Astrocyte of the spinal cord (primary cell): ENCODE results near the gene RIN1.
"Not testable (repeated sequence)": the region's sequence is repeated elsewhere in the genome, so short reads cannot be mapped to it uniquely, and the experiment has no call there.

Experiments
- DNase-seq: peaks from one replicate; pipeline ENCODE4 v3.0.0; 2011; ENCODE audit warnings: low read depth, low spot score
- H3K4me3 ChIP-seq: 2 replicates; pipeline ENCODE4 v1.5.1; 2011; ENCODE audit warnings: low read depth, mild to moderate bottlenecking, low read length, moderate library complexity
- in situ Hi-C: cut with HindIII; loops from 2 replicates; pipeline ENCODE4 v1.10.0; 2017; ENCODE audit warnings: low sequenced_read_pairs
- TF ChIP-seq, protein P1 (sequence below): IDR thresholded peaks from 2 replicates; pipeline ENCODE4 v1.5.1; 2012; ENCODE audit warnings: low read depth, mild to moderate bottlenecking, low read length, inconsistent platforms

RIN1 gene

DNA sequence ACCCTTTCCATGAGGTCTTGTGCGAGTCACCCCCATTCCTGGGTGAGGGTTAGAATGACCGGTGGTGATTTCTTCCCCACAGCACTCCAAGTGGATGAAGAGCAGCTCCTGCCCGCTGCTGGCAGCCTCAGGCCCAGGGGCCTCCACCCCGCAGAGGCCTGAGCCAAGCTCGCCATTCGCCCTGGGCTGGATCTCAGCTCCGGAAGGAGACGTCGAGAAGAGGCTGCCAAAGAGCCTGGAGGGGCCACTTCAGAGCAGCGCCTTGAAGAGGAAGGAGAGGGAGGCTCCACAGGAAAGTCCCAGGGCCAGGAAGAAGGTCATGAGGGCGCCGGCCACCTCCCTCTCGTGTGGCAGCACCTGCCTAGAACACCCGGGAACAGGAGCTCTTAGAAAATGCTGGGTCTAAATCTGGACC, 27.0 kb upstream of the RIN1 start:
- in situ Hi-C loops = no loop called here
- no peak overlapping the region for H3K4me3 ChIP-seq
- no peak for DNase-seq
- TF ChIP-seq, protein P1, sequence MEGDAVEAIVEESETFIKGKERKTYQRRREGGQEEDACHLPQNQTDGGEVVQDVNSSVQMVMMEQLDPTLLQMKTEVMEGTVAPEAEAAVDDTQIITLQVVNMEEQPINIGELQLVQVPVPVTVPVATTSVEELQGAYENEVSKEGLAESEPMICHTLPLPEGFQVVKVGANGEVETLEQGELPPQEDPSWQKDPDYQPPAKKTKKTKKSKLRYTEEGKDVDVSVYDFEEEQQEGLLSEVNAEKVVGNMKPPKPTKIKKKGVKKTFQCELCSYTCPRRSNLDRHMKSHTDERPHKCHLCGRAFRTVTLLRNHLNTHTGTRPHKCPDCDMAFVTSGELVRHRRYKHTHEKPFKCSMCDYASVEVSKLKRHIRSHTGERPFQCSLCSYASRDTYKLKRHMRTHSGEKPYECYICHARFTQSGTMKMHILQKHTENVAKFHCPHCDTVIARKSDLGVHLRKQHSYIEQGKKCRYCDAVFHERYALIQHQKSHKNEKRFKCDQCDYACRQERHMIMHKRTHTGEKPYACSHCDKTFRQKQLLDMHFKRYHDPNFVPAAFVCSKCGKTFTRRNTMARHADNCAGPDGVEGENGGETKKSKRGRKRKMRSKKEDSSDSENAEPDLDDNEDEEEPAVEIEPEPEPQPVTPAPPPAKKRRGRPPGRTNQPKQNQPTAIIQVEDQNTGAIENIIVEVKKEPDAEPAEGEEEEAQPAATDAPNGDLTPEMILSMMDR = no peak

- in situ Hi-C loops = no loop called here
- DNase-seq = no peak
- H3K4me3 ChIP-seq = no peak overlapping the region
- TF ChIP-seq, protein P1 = no peak
Observed at GRCh38 chr11:66362481-66363147, 26.4 kb upstream of the RIN1 start.

DNA sequence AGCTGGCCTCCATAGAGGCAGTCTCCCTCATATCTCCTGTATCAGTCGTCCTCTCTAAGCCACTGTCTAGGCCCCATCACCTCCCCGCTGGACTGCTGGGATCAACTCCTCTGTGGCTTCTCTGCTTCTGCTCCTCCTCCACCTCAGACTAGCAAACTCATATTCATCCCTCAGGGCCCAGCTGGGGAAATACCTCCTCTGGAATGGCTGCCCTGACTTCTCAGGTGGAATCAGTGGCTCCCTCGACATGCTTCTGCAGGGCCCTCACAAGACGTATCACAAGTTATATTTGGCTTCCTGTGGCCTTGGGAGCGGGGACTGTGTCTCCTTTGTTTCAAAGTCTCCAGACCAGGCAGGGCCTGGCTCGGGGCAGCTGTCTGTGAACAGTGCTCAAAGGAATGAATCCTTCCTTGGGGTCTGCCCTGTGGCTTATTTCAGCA, 25.3 kb upstream of the RIN1 start:
- TF ChIP-seq, protein P1 = no peak
- in situ Hi-C loops = no loop called here
- no peak for DNase-seq
- no peak overlapping the region for H3K4me3 ChIP-seq

- in situ Hi-C loops = no loop called here
- H3K4me3 ChIP-seq = no peak overlapping the region
- TF ChIP-seq, protein P1 = no peak
- DNase-seq = no peak
Observed at GRCh38 chr11:66360406-66361073, 24.3 kb upstream of the RIN1 start.

- TF ChIP-seq, protein P1 = no peak
- H3K4me3 ChIP-seq = no peak overlapping the region
- in situ Hi-C loops = no loop called here
- no peak for DNase-seq
Observed at GRCh38 chr11:66359662-66360087, 23.4 kb upstream of the RIN1 start.

DNA sequence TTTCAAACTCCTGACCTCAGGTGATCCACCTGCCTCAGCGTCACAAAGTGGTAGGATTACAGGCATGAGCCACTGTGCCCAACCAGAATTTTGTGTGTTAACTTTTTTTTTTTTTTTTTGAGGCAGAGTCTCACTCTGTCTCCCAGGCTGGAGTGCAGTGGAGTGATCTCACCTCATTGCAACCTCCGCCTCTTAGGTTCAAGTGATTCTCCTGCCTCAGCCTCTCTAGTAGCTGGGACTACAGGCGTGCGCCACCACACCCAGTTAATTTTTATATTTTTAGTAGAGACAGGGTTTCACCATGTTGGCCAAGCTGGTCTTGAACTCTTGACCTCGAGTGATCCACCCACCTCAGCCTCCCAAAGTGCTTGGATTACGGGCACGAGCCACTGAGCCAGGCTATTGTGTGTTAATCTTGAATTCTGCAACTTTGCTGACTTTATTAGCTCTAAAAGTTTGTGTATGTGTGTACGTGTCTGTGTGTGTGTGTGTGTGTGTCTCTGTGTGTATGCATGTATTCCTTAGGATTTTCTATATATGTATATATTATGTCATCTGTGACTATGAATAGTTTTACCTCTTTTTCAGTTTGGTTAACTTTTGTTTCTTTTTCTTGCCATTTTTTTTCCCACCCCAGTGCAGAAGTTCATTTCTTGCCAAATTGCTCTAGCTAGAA, 14.5 kb upstream of the RIN1 start:
- H3K4me3 ChIP-seq, DNase-seq, in situ Hi-C loops: not testable (repeated sequence)

DNA sequence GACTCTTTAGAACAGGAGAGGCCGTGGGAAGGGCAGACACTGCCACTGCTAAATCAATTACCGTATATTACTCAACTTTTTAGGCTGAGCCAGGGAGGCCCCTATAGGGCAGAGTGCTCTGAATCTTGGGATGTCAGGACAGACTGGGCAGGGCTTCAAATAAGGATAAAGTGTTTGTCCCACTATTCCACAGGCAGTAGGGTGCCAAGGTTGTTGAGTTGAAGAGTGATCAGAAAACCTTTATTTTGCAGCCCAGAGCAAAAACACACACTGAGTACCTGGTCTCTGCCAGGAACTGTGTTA, 12.8 kb upstream of the RIN1 start:
- in situ Hi-C loops = no loop called here
- H3K4me3 ChIP-seq = no peak overlapping the region
- TF ChIP-seq, protein P1 = no peak
- no peak for DNase-seq
